NCI-H226 (cell line): ENCODE measurements around the gene CD63.
"Not testable (repeated sequence)": the region's sequence is repeated elsewhere in the genome, so short reads cannot be mapped to it uniquely, and the experiment has no call there.

ENCODE experiments used
- DNase-seq: peaks from one replicate; pipeline ENCODE4 v3.0.0-alpha.2; 2015

The CD63 gene, protein sequence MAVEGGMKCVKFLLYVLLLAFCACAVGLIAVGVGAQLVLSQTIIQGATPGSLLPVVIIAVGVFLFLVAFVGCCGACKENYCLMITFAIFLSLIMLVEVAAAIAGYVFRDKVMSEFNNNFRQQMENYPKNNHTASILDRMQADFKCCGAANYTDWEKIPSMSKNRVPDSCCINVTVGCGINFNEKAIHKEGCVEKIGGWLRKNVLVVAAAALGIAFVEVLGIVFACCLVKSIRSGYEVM

DNA sequence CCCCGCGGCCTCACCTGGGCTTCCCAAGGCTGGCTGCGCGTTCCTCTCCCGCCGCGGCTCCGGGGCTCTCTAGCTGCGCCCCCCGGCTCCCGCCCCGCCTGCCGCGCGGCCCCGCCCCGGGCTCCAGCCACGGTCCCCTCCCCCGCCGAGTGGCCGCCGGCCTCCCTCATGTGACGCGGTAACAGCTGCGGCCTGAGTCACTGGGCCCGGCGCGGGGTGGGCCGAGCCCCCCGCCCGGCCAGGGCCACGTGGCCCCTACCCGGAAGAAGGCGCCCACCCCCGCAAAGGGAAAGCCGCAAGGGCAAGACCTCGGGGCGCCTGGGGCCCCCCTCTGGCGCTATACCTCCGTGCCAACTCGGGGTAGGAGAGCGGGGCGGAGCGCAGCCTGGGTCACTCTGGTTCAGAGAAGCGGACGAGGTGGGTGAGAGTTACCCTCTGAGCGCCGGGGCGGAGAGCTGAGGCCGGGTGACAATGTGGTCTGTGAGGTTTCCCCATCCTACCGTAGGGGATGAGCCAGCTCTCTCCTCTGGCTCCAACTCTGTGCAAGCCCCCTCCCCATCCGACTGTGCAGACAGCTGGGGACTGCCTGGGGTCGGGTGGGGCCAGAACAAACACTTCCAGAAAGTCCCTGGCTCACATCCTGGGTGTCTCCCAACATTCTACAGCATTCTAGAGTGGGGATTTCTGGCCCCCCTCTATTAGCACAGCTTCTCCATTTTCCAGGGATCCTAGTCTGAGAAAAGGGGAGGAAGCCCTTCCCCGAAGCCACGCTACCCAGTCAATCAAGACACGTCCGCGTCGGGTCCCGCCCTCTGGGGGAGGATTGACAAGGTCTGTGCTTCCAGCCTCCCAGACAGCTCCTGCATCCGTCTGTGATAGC is at the start of gene CD63:
Gene CD63 (minus strand): TSS at position 71 of the 880 bp plus-strand sequence. CDS start 668 bp downstream, outside the sequence.
- DNase-seq: peak; percentile 100

DNA sequence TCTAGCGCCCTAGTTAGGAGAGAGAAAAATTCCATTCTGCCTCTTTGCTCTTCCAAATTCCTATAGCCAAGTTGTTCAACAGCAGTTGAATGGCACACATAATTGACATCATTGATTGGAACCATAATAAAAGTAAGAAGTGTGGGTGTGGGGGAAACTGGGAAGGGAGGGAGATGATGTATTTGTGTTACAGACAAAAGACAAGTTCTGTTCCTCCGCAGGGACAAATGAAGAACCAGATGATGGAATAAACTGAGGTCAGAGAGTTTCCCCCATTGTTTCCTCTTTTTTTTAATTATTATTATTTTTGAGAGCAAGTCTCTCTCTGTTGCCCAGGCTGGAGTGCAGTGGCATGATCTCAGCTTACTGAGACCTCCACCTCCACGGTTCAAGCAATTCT is 49.0 kb upstream of the CD63 start:
- no peak for DNase-seq

DNA sequence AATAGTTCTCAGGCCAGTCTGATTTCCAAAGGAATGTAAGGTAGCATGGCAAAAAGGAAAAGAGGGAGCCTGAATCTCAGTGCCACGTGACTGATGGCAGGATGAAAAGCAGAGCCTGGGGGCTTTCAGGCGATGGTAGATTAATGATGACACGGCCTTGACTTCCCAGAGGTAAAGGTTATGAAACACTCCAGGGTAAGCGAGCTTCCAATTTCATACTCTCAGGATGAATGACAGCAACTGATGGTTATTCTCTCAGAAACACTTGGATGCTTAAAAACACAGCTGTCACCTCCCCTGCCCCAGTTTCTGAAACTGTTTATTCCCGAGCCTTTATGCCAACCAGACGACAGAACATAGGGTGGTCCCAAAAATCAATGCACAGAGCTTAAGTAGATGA is 42.9 kb upstream of the CD63 start:
- no peak for DNase-seq

DNA sequence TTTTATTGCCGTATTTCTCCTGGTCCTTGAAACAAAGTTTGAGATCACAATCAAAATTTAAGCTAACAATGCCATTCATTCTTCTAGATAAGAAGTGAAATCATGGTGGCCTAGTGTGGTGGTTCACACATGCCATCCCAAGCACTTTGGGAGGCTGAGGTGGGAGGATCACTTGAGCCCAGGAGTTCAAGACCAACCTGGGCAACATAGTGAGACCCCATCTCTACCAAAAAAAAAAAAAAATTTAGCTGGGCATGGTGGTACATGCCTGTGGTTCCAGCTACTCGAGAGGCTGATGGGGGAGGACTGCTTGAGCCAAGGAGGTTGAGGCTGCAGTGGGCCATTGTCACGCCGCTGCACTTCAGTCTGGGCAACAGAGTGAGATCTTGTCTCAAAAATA is 38.3 kb upstream of the CD63 start:
- no peak for DNase-seq

DNA sequence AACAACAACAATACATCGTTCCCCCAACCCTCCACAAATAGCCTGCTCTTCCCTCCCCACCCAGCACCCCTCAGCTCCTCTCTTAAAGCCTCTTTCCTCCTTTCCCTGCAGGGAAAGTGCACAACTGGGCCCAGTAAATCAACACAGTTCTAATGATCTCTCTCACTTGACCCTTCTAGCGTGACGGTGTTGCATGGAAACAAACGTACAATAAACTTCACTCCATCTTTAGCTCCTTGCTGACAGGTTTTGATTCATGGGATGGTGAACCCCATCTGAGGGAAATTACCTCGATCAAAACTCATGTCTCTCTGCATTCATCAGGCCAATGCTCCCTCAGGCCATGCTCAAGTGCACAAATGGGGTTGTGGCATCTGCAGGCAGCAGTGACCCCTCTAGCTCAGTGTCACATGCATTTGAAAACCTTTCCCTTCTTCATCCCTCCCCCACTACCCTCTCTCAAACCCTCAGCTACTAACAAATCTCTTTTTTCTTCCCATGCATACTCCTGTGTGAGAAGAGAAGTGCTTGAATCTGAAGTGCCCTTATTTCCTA is 37.0 kb upstream of the CD63 start:
- DNase-seq: no peak

DNA sequence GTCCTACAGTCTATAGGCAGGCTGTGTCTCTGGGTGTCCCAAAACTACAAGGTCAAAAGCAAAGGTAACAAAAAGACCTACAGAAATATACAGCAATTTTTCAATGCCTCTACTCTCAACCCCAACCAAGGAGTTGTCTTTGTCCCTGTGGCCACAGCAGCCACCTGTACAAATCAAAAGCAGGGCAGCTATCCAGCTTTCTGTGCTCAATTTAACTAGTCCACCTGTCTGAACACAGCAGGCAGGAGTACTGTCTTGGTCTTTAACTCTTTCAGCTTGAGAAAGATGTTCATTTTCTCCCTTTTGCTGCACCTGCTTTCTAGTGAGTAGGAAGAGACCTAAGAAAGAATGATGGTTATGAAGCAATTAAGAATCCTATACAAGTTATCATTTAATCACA is 33.8 kb upstream of the CD63 start:
- no peak for DNase-seq

DNA sequence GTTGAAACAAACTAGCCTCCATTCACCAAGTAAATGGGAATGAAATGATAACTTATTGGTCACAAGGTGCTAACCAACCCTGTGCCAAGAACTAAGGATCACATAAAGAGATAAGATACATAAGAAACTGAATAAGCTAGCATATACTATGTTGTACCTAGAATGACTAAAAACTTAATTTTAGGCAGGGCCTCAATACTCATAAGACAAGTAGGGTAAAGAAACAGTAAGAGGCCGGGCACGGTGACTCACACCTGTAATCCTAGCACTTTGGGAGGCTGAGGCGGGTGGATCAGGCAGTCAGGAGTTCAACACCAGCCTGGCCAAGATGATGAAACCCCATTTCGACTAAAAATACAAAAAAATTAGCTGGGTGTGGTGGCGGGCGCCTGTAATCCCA is 31.9 kb upstream of the CD63 start:
- DNase-seq: no peak

DNA sequence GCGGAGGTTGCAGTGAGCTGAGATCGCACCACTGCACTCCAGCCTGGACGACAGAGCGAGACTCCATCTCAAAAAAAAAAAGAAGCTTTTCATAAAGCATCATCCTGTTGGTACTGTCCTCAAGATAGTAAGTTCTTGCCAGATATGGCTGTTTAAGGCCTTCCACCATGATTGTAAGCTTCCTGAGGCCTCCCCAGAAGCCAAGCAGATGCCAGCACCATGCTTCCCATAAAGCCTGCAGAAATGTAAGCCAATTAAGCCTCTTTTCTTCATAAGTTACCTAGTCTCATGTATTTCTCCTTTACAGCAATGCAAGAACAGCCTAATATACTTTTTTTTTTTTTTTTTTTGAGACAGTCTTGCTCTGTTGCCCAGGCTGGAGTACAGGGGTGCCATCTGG is 29.8 kb upstream of the CD63 start:
- DNase-seq: not testable (repeated sequence)

DNA sequence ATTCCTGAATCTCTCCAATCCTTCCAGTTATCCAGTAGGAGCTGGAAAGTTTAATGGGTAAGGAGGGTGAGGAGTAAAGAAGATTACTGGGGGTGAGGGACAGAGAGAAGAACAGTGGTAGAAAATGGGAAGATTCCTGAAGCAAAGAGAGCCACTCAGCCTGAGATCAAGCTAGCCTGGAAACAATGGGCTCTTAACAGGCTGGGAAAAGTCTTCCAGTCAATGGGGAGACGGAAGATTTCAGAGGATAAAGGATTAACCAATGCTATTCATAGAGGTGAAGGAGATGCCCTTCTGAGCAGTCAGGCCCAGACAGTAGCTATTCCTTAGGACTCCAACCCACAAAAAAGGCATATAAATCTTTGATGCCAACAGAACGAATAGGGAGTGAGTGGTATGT is 28.9 kb upstream of the CD63 start:
- no peak for DNase-seq

DNA sequence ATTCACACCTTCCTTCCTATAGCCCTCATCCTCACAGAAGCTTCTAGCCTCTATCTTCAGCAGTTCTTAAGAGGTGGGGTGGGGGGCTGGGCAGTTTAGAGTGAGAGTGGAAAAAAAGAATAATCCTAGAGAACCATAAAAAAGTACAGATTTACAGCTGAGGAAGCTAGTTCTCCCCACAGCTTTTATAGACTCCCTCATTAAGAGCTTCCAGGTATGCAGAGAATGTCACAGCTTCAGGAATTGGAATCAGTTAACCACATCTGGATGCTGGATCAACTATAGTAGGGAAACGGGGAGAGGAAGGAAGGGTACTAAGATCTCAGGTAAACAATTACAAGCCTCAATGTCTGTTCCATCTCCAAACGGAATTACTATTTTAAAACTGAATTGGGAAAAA is 26.4 kb upstream of the CD63 start:
- no peak for DNase-seq

DNA sequence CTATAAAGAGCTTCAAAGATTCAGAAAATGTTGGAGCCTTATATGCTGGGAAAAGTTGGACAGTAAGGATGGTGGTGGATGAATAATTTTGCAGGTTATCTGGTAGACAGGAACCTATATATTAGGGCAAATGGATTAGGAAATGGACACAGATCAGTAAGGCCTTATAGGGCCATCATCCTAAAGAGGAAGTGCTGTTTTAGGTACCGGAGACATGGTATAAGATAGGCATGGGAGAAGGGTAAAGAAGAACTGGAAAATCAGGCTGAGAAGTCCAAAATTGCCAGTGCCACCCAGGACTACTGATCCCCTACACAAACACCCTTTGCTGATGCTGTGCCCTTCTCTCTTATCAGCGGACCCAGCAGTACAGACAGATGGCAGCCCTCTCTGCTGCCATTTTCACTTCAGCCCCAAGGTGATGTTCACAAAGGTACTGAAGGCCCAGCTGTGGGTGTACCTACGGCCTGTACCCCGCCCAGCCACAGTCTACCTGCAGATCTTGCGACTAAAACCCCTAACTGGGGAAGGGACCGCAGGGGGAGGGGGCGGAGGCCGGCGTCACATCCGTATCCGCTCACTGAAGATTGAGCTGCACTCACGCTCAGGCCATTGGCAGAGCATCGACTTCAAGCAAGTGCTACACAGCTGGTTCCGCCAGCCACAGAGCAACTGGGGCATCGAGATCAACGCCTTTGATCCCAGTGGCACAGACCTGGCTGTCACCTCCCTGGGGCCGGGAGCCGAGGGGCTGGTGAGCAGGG is 19.6 kb upstream of the CD63 start:
- DNase-seq: no peak

DNA sequence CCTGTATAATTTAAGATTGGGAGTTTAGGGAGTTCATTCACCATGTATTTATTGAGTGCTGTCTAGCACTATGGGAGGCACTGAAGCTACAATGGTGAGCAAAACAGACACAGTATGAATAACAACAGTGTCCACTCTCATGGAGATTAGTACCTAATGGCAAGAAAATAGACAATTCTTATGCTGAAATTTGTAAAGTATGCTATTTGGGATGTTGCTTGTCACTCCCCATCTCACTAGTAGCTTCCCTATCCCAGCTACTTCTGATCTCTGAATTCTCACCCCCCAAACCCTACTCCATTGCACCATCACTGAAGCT is 18.1 kb upstream of the CD63 start:
- no peak for DNase-seq

DNA sequence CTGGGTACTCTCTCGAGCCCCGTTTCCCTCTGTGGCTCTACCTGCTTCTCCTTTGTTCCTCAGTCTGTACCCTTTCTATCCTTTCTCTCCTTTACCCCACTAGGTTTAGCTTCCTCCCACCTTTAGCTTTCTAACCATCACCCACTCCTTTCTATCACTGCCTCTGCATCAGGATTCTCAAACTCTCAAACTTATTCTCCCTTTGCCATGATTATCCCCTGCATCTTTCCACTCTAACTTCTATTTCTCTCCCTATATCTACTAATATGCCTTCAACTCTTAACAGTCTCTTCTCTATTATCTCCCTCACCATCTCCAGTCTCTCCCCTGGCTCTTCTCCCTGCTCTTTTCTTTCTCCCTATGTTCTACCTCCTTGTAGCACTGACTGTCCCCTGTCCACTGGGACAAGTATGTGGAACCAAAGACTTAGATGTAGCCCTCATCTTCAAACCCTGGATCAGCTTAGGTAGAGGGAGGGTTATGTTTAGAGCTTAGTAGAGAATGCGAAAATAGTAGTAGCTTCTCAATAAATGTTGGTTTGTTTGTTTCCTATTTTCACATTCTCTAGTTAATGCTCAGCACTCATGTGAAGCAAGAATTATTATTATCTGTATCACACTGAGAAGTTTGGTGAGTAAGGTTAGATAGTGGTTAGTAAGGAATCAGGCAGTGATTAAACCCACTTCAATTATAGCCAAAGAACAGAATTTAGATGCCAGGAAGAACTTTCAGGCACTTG is 17.5 kb upstream of the CD63 start:
- no peak for DNase-seq

DNA sequence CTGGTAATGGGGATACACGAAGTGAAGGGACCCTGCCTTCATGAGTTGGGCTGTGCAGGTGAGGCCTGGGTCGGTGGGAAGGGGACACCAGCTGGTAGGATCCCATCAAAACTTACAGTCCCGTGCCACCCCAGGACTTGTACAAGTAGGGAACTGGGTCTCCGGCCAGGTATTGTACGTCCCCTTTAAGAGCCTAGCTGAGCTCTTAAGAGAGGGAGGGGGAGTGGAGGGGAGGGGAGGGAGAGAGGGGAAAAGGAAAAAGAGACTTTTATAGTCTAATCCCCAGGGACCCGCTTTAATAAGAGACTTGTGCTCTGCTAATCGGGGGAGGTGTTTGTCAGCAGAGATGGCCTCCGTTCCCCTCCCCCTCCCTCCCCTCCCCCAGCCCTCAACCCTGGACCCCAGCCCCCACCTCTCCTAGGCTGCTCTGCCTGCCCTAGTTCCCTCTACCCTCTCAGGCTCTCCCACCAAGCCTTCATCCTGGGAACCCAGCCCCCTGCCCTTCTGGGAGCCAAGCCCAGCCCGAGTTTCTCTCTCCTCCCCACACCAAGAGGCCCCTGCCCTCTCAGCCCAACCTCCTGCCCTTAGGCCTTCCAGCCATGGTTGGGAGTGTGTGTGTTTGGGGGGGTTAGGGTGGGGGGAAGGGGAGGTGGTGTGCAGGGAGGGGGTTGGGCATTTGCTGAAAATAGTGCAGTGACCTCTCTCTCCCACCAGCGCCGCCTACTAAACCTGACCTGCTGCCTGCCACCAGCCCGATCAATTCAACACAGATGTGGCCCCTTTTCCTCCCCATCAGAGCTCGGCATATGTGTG is 16.8 kb upstream of the CD63 start:
- no peak for DNase-seq

DNA sequence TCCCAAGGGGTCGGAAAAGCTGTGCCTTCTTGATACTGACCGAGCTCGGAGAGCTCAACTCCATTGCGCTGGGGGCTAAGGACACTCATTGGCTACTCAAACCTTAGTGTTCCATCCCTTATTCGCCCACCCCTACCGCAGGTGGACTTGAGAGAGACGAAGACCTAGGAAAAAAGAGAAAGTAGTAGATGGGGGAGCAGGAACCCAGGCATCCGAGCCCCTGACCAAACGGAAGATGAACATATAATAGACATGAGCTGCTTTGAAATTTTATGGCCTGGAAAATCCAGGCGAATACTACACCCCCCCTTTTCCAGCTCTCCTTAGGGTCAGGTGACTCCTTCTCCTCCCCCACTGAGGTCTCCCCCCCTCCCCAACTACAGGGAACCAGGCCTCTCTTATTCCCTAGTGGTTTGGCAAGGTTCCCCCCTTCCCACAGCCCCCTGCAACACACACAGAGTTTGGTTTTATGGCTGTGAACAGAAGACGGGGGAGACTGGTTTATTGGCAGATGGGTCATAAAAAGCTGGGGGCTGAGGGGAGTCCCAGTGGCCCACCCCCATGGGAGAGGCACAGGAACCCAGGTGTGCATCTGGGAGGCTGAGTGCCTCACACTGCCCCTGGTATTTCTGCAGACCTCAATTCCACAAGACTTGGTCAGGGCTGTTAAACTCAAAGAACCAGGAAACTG is 15.7 kb upstream of the CD63 start:
- no peak for DNase-seq

DNA sequence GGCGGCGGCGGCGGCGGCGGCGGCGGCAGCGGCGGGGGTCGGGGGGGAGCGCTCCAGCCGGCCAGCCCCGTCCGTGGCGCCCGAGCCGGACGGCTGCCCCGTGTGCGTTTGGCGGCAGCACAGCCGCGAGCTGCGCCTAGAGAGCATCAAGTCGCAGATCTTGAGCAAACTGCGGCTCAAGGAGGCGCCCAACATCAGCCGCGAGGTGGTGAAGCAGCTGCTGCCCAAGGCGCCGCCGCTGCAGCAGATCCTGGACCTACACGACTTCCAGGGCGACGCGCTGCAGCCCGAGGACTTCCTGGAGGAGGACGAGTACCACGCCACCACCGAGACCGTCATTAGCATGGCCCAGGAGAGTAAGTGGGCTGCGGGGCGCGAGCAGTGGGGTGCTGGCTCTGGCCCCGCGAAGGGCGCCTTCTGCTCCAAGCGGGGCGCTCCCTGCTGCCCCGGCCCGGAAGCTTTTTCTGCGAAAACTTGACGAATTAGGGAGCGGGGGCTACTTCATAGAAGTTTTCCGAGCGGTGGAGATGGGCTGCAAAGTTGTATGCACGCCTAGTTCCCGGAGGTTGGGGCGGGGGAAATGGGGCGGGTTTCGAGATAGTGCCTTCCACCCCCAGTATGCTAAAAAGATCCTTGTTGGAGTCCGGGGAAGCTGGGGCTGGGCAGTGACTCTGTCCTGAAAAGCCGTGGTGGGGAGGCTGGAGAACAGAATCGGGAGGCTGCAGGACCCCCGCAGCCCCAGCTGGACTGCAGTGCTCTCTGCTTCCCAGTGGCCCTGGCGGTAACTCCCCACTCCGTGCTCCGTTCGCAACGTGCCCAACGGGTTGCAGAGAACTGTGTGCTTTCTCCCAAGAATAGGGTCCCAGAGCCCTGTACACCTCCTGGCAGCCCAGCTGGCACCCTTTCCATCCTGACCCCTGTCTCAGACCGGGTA is 14.9 kb upstream of the CD63 start:
- peak; percentile 71 for DNase-seq

DNA sequence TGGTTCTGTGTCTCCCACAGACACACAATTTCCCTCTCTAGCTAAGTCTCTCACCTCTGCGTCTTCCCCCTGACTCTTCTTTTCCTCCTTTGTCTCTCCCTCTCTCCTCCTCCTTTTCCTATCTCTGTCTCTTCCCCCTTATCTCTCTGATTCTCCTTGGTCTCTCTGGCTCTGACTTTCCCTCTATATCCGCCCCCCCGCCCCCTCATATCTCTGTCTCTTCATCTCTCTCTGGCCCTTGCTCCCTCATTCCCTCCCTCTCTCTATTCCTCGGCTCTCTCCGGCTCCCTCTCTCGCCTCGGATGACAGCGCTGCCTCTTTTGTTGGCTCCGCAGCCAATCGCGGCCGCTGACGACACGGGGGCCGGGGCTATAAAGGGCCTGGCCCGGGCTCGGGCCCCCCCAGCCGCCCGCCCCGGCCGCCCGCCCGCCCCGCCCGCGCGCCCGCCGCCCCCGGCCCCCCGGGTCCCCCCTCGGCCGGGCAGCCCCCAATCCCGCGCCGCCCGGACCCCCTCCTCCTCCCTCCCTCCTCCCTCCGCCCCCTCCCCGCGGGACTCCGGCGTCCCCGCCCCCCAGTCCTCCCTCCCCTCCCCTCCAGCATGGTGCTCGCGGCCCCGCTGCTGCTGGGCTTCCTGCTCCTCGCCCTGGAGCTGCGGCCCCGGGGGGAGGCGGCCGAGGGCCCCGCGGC is 14.1 kb upstream of the CD63 start, which contains the start of gene GDF11:
Gene GDF11 (plus strand): TSS at position 404 of the 687 bp plus-strand sequence. CDS start 195 bp downstream, at position 599.
- peak; percentile 82 for DNase-seq

DNA sequence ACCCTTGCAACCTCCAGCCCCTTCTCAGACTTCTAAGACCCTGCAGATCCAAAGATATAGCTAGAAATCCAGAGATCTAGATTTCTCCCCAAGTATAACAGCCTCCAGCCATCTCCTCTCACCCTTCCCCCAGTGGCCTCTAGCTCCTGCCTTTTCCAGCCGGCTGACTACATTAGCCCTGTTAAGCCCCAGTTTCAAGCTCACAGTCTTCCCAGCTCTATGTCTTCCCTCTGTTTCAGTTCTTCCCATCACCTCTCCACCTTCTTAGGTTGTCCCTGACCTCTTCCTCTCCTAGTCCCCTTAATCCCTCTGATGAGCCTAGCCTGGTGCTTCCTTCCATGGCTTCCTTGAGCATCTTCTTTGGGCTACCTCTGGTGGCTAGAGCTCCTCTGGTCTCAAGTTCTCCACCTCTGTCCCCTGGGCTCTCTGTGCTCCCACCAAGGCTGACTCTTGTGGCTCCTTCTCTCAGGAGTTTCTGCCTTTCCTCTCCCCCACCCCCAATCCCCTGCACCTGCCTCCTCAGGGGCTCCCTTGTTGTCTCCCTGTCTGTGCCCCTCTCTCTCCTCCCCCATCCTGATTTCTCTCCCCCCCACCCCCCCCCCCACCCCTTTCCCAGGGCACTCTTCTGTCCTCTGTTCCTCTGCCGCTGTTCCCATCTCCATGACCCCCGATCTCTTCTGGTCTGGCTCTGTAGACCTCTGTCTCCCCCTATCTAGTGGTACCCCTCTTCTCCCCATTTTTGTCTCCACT is 13.3 kb upstream of the CD63 start:
- no peak for DNase-seq

DNA sequence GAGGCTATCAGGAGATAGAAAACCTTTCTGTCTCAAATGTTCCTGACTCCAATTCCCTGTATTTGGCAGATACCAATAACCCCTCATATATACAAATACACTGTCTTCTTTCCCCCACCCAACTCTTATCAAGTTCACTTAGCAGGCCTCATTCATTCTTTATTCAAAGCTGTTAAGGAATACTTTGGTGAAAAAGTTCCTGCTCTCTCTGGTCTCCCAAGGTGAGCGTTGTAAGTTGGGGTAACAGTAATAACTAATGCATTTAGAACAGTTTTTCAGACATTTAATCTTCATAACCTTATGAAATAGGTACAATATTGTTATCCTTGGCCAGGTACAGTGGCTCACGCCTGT is 10.2 kb upstream of the CD63 start:
- DNase-seq: no peak
